H9 (cell line): ENCODE results near the gene CTR9. TPM values are rescaled to one million over a fixed set of nuclear protein-coding genes. Genes with fewer than 3 reads are reported as not detected.

Experiments used
- DNase-seq: peaks from one replicate; pipeline ENCODE4 v3.0.0-alpha.2; 2017
- H2AFZ ChIP-seq: one replicate; pipeline ENCODE4 v1.6.1; 2013; ENCODE audit warnings: mild to moderate bottlenecking, low read length, control low read depth, moderate library complexity
- H2AK5ac ChIP-seq: 2 replicates; pipeline ENCODE4 v1.6.1; 2013; ENCODE audit warnings: low read length, control low read depth, mixed read lengths; ENCODE audit not compliant: insufficient read length
- H2BK120ac ChIP-seq: one replicate; pipeline ENCODE4 v1.6.1; 2013; ENCODE audit warnings: low read depth, mild to moderate bottlenecking, low read length, control low read depth, inconsistent platforms; ENCODE audit not compliant: poor library complexity, severe bottlenecking
- H2BK12ac ChIP-seq: 2 replicates; pipeline ENCODE4 v1.6.1; 2013; ENCODE audit warnings: low read length, control low read depth, mixed read lengths, low read depth; ENCODE audit not compliant: insufficient read length
- H2BK15ac ChIP-seq: 2 replicates; pipeline ENCODE4 v1.6.1; 2013; ENCODE audit warnings: low read depth, low read length, control low read depth
- H2BK20ac ChIP-seq: one replicate; pipeline ENCODE4 v1.6.1; 2013; ENCODE audit warnings: low read depth, mild to moderate bottlenecking, low read length, control low read depth, inconsistent platforms; ENCODE audit not compliant: poor library complexity, severe bottlenecking
- H2BK5ac ChIP-seq: 2 replicates; pipeline ENCODE4 v1.6.1; 2013; ENCODE audit warnings: low read length, control low read depth, mixed read lengths; ENCODE audit not compliant: insufficient read length
- H3K14ac ChIP-seq: 2 replicates; pipeline ENCODE4 v1.6.1; 2013; ENCODE audit warnings: low read length, control low read depth; ENCODE audit not compliant: insufficient read depth
- H3K18ac ChIP-seq: 2 replicates; pipeline ENCODE4 v1.6.1; 2013; ENCODE audit warnings: low read depth, mild to moderate bottlenecking, mixed read lengths, low read length, control low read depth; ENCODE audit not compliant: insufficient read length
- H3K23ac ChIP-seq: 2 replicates; pipeline ENCODE4 v1.6.1; 2013; ENCODE audit warnings: low read length, control low read depth, mixed read lengths, low read depth; ENCODE audit not compliant: insufficient read length
- H3K23me2 ChIP-seq: 2 replicates; pipeline ENCODE4 v1.6.1; 2013; ENCODE audit warnings: low read depth, mild to moderate bottlenecking, mixed read lengths, low read length, control low read depth; ENCODE audit not compliant: insufficient read length, poor library complexity, severe bottlenecking
- H3K27ac ChIP-seq: 2 replicates; pipeline ENCODE4 v1.5.1; 2013; ENCODE audit warnings: low read length, control low read depth, mixed read lengths, low read depth; ENCODE audit not compliant: insufficient read length
- H3K27me3 ChIP-seq: 2 replicates; pipeline ENCODE4 v1.6.1; 2013; ENCODE audit warnings: low read length, control low read depth, inconsistent platforms; ENCODE audit not compliant: insufficient read depth
- H3K4ac ChIP-seq: 2 replicates; pipeline ENCODE4 v1.6.1; 2013; ENCODE audit warnings: low read depth, mild to moderate bottlenecking, control low read depth, inconsistent platforms, low read length, moderate library complexity
- H3K4me1 ChIP-seq: 2 replicates; pipeline ENCODE4 v1.6.1; 2013; ENCODE audit warnings: low read length, control low read depth, inconsistent platforms; ENCODE audit not compliant: insufficient read depth
- H3K4me2 ChIP-seq: 2 replicates; pipeline ENCODE4 v1.6.1; 2013; ENCODE audit warnings: low read length, control low read depth, mixed read lengths; ENCODE audit not compliant: insufficient read length, insufficient read depth
- H3K56ac ChIP-seq: 2 replicates; pipeline ENCODE4 v1.6.1; 2013; ENCODE audit warnings: low read depth, mild to moderate bottlenecking, mixed read lengths, low read length, control low read depth; ENCODE audit not compliant: insufficient read length
- H3K79me1 ChIP-seq: 2 replicates; pipeline ENCODE4 v1.6.1; 2013; ENCODE audit warnings: low read depth, mild to moderate bottlenecking, moderate library complexity, low read length, control low read depth, inconsistent platforms; ENCODE audit not compliant: insufficient read depth, poor library complexity, severe bottlenecking
- H3K79me2 ChIP-seq: 2 replicates; pipeline ENCODE4 v1.6.1; 2013; ENCODE audit warnings: low read length, control low read depth, inconsistent platforms; ENCODE audit not compliant: insufficient read depth
- H3K9ac ChIP-seq: 2 replicates; pipeline ENCODE4 v1.6.1; 2013; ENCODE audit warnings: low read length, control low read depth, mixed read lengths; ENCODE audit not compliant: insufficient read length; ENCODE audit errors: extremely low read depth
- H3K9me3 ChIP-seq: one replicate; pipeline ENCODE4 v1.6.1; 2013; ENCODE audit warnings: low read depth, low read length, inconsistent platforms; ENCODE audit not compliant: control insufficient read depth
- H3T11ph ChIP-seq: one replicate; pipeline ENCODE4 v1.6.1; 2013; ENCODE audit warnings: mild to moderate bottlenecking, low read length, control low read depth, inconsistent platforms
- H4K20me1 ChIP-seq: one replicate; pipeline ENCODE4 v1.6.1; 2013; ENCODE audit not compliant: control insufficient read depth, insufficient read length, insufficient read depth
- H4K5ac ChIP-seq: 2 replicates; pipeline ENCODE4 v1.6.1; 2013; ENCODE audit warnings: low read depth, mild to moderate bottlenecking, mixed read lengths, low read length, control low read depth; ENCODE audit not compliant: insufficient read length
- H4K8ac ChIP-seq: replicated peaks from 2 replicates; pipeline ENCODE4 v1.6.1; 2013; ENCODE audit warnings: low read length, control low read depth, mixed read lengths, low read depth; ENCODE audit not compliant: insufficient read length
- H4K91ac ChIP-seq: 2 replicates; pipeline ENCODE4 v1.6.1; 2013; ENCODE audit warnings: low read depth, mild to moderate bottlenecking, moderate library complexity, mixed read lengths, low read length, control low read depth; ENCODE audit not compliant: insufficient read length
- H3K27ac Mint-ChIP-seq, 3 experiments: 2 replicates in 2 of 3; 3 replicates in 1 of 3; pipeline ENCODE4 v1.8.0; 2020 to 2021; ENCODE audit warnings: mixed read lengths in 3 of 3, mild to moderate bottlenecking in 1 of 3, moderate library complexity in 1 of 3
- H3K27me3 Mint-ChIP-seq: 2 replicates; pipeline ENCODE4 v1.8.0; 2021; ENCODE audit warnings: low read depth, mild to moderate bottlenecking, moderate library complexity, mixed read lengths
- H3K36me3 Mint-ChIP-seq, 3 experiments: 2 replicates in 2 of 3; 3 replicates in 1 of 3; pipeline ENCODE4 v1.8.0; 2020 to 2021; ENCODE audit warnings: low read depth in 3 of 3, mixed read lengths in 3 of 3; ENCODE audit not compliant: insufficient read depth in 1 of 3
- H3K4me1 Mint-ChIP-seq, 2 experiments: 2 replicates each; pipeline ENCODE4 v1.8.0; 2020; ENCODE audit warnings: mixed read lengths in 2 of 2
- H3K4me3 Mint-ChIP-seq, 2 experiments: 2 replicates in 1 of 2; 3 replicates in 1 of 2; pipeline ENCODE4 v1.8.0; 2020 to 2021; ENCODE audit warnings: mild to moderate bottlenecking in 2 of 2, mixed read lengths in 2 of 2, moderate library complexity in 1 of 2
- H3K9me3 Mint-ChIP-seq, 2 experiments: 2 replicates in 1 of 2; 3 replicates in 1 of 2; pipeline ENCODE4 v1.8.0; 2020; ENCODE audit warnings: mild to moderate bottlenecking in 2 of 2, mixed read lengths in 2 of 2, moderate library complexity in 1 of 2
- CTCF ChIP-seq: fragments of 200-600 bp; sonication (generic); conservative IDR thresholded peaks from 3 replicates; pipeline ENCODE4 v1.8.0; 2021; ENCODE audit warnings: antibody characterized with exemption, mild to moderate bottlenecking
- WGBS: extraction: QIAGEN DNeasy Blood & Tissue Kit; methylation state at CpG from one replicate; pipeline ENCODE4 v1.1.7; 2013; ENCODE audit warnings: missing lambda C conversion rate, low lambda C conversion rate, mixed read lengths; ENCODE audit not compliant: insufficient read length; ENCODE audit errors: extremely low coverage; 5-methylcytosine and 5-hydroxymethylcytosine counted together
- total RNA-seq: library from RNA; stranded (reverse); gene quantifications from 2 replicates; pipeline ENCODE4 v1.2.1, GENCODE V29; 2021

The CTR9 gene
- total RNA-seq, 1 experiment from 2014 or later, result 37.5 TPM

- Histone ChIP-seq H2AK5ac (no peak overlapping the region), H3K4ac (no peak overlapping the region), H3K23ac (no peak overlapping the region), H4K8ac (no peak overlapping the region), H2BK20ac (no peak overlapping the region), H2BK120ac (no peak overlapping the region), H3K79me1 (no peaks in the 10 kb centered on the region), H4K5ac (no peak overlapping the region), H2BK5ac (no peak overlapping the region), H3T11ph (no peak overlapping the region), H2BK12ac (no peak overlapping the region), H3K18ac (no peak overlapping the region), H2BK15ac (no peak overlapping the region), H3K56ac (no peak overlapping the region), H4K20me1 (no peaks in the 10 kb centered on the region), H3K14ac (no peak overlapping the region), H3K4me1 (no peaks in the 10 kb centered on the region), H3K79me2 (no peaks in the 10 kb centered on the region), H3K9ac (no peak overlapping the region), H3K23me2 (no peaks in the 10 kb centered on the region), H3K4me2 (no peak overlapping the region), H3K27me3 (no peaks in the 10 kb centered on the region), H3K9me3 (no peaks in the 10 kb centered on the region), H2AFZ (no peak overlapping the region), H3K27ac (no peak overlapping the region), H4K91ac (no peak overlapping the region)
- no peak overlapping the region for H3K4me3 Mint-ChIP-seq
- no peaks in the 10 kb centered on the region for H3K9me3 Mint-ChIP-seq
- no peaks in the 10 kb centered on the region for H3K36me3 Mint-ChIP-seq
- H3K27me3 Mint-ChIP-seq, result no peaks in the 10 kb centered on the region
- no peaks in the 10 kb centered on the region for H3K4me1 Mint-ChIP-seq
- H3K27ac Mint-ChIP-seq, result no peak overlapping the region
- WGBS, result no CpG with 5 or more reads among the region's 9 CpGs
- TF ChIP-seq CTCF, result no peak
- DNase-seq, result no peak
Observed at GRCh38 chr11:10742460-10743208, 8.4 kb upstream of the CTR9 start.
